Ishikawa (cell line): ENCODE measurements around the gene TRIM62.

ENCODE experiments used
- CEBPB ChIP-seq: IDR thresholded peaks from 2 replicates; pipeline ENCODE4 v1.6.1; 2012
- CREB1 ChIP-seq: IDR thresholded peaks from 2 replicates; pipeline ENCODE4 v1.6.1; 2012; ENCODE audit warnings: low read depth
- EGR1 ChIP-seq: IDR thresholded peaks from 2 replicates; pipeline ENCODE4 v1.6.1; 2012
- EP300 ChIP-seq: IDR thresholded peaks from 2 replicates; pipeline ENCODE4 v1.6.1; 2012; ENCODE audit warnings: borderline replicate concordance
- FOXM1 ChIP-seq: IDR thresholded peaks from 2 replicates; pipeline ENCODE4 v1.6.1; 2012; ENCODE audit warnings: low read depth, borderline replicate concordance
- MAX ChIP-seq: IDR thresholded peaks from 2 replicates; pipeline ENCODE4 v1.6.1; 2012
- NFIC ChIP-seq: IDR thresholded peaks from 2 replicates; pipeline ENCODE4 v1.6.1; 2012
- RAD21 ChIP-seq: IDR thresholded peaks from 2 replicates; pipeline ENCODE4 v1.6.1; 2012; ENCODE audit warnings: low read depth
- REST ChIP-seq: IDR thresholded peaks from 2 replicates; pipeline ENCODE4 v1.6.1; 2012; ENCODE audit warnings: low read depth, mild to moderate bottlenecking
- TAF1 ChIP-seq: IDR thresholded peaks from 2 replicates; pipeline ENCODE4 v1.6.1; 2012; ENCODE audit warnings: low read depth, mild to moderate bottlenecking
- TCF12 ChIP-seq: IDR thresholded peaks from 2 replicates; pipeline ENCODE4 v1.6.1; 2012; ENCODE audit warnings: low read depth
- TEAD4 ChIP-seq: IDR thresholded peaks from 2 replicates; pipeline ENCODE4 v1.6.1; 2012
- USF1 ChIP-seq: IDR thresholded peaks from 2 replicates; pipeline ENCODE4 v1.6.1; 2012
- YY1 ChIP-seq: IDR thresholded peaks from 2 replicates; pipeline ENCODE4 v1.6.1; 2012; ENCODE audit warnings: low read depth
- ZBTB7A ChIP-seq: IDR thresholded peaks from 2 replicates; pipeline ENCODE4 v1.6.1; 2012; ENCODE audit warnings: low read depth

The TRIM62 gene

GRCh38 chr1:33182401-33182841 is 578 bp upstream of the TRIM62 start:
- TF ChIP-seq TEAD4 = no peak
- TF ChIP-seq TAF1 = no peak
- TF ChIP-seq ZBTB7A = no peak
- no peak for TF ChIP-seq FOXM1
- TF ChIP-seq CEBPB = no peak
- no peak for TF ChIP-seq RAD21
- TF ChIP-seq REST = no peak
- no peak for TF ChIP-seq MAX
- TF ChIP-seq EP300 = no peak
- TF ChIP-seq NFIC = no peak
- TF ChIP-seq EGR1 = no peak
- TF ChIP-seq CREB1 = no peak
- TF ChIP-seq YY1 = no peak

- TF ChIP-seq YY1 (no peak), REST (no peak), EGR1 (no peak), USF1 (no peak), ZBTB7A (peak; percentile 85), CREB1 (no peak), TEAD4 (0 out of 2 replicates have a peak, but pooled peaks have one; percentile 20), RAD21 (no peak), TCF12 (no peak), CEBPB (no peak), TAF1 (no peak), NFIC (peak; percentile 29; the same call in 1 of the 2 replicates), MAX (peak; percentile 98), FOXM1 (no peak), EP300 (no peak)
These were observed 642 bp downstream of the TRIM62 start for GRCh38 chr1:33180911-33181890.

- TF ChIP-seq ZBTB7A (no peak), EGR1 (no peak), NFIC (no peak), MAX (no peak), RAD21 (no peak), TEAD4 (no peak), CREB1 (no peak), TAF1 (no peak), EP300 (no peak), CEBPB (no peak), YY1 (no peak), USF1 (no peak), TCF12 (no peak), REST (no peak), FOXM1 (no peak)
These were observed 1.5 kb downstream of the TRIM62 start for GRCh38 chr1:33180226-33180910.
